ENCODE results near the gene PHACTR1.
A peak's percentile ranks its signal among the peaks of the same experiment; 100 is the strongest.

PHACTR1 gene

GRCh38 chr6:13077117-13077516, 360.6 kb downstream of the PHACTR1 start:
- DNase-seq = no peak

- no peak for DNase-seq
Measured at GRCh38 chr6:13079096-13079723, 362.6 kb downstream of the PHACTR1 start.

GRCh38 chr6:13080462-13081188, 364.1 kb downstream of the PHACTR1 start:
- DNase-seq = no peak

GRCh38 chr6:13081189-13081563, 364.6 kb downstream of the PHACTR1 start:
- DNase-seq = no peak

- no peak for DNase-seq
Measured at GRCh38 chr6:13089296-13089994, 372.9 kb downstream of the PHACTR1 start.

GRCh38 chr6:13091192-13091591, 374.6 kb downstream of the PHACTR1 start:
- DNase-seq = no peak

- DNase-seq = no peak
Measured at GRCh38 chr6:13094781-13095425, 378.3 kb downstream of the PHACTR1 start.

- DNase-seq = no peak
Measured at GRCh38 chr6:13096084-13096483, 379.5 kb downstream of the PHACTR1 start.

GRCh38 chr6:13097454-13097853, 380.9 kb downstream of the PHACTR1 start:
- no peak for DNase-seq

GRCh38 chr6:13098006-13098405, 381.4 kb downstream of the PHACTR1 start:
- DNase-seq = no peak

- peak in 1 of 2 donors; percentile 47 for DNase-seq
Measured at GRCh38 chr6:13098793-13099570, 382.4 kb downstream of the PHACTR1 start.

- peak in 1 of 2 donors; percentile 7 for DNase-seq
Measured at GRCh38 chr6:13099771-13100170, 383.2 kb downstream of the PHACTR1 start.

- no peak for DNase-seq
Measured at GRCh38 chr6:13101409-13101808, 384.8 kb downstream of the PHACTR1 start.

GRCh38 chr6:13101985-13102384, 385.4 kb downstream of the PHACTR1 start:
- DNase-seq = no peak

- DNase-seq = no peak
Measured at GRCh38 chr6:13103169-13103568, 386.6 kb downstream of the PHACTR1 start.

- DNase-seq = no peak
Measured at GRCh38 chr6:13105139-13105538, 388.6 kb downstream of the PHACTR1 start.

- no peak for DNase-seq
Measured at GRCh38 chr6:13112921-13113320, 396.4 kb downstream of the PHACTR1 start.

- DNase-seq = no peak
Measured at GRCh38 chr6:13113376-13113775, 396.8 kb downstream of the PHACTR1 start.

- DNase-seq = no peak
Measured at GRCh38 chr6:13113981-13114593, 397.5 kb downstream of the PHACTR1 start.

GRCh38 chr6:13116155-13116554, 399.6 kb downstream of the PHACTR1 start:
- no peak for DNase-seq

GRCh38 chr6:13117570-13117969, 401.0 kb downstream of the PHACTR1 start:
- no peak for DNase-seq

GRCh38 chr6:13119549-13119948, 403.0 kb downstream of the PHACTR1 start:
- DNase-seq = no peak

Measured in inflammatory macrophage treated with lipopolysaccharide for 1 hour (primary cell).